H9 (cell line): ENCODE results near the gene PIP5KL1. TPM values are rescaled to one million over a fixed set of nuclear protein-coding genes. Genes with fewer than 3 reads are reported as not detected.

Source experiments
- DNase-seq: peaks from one replicate; pipeline ENCODE4 v3.0.0-alpha.2; 2017
- H2AFZ ChIP-seq: one replicate; pipeline ENCODE4 v1.6.1; 2013; ENCODE audit warnings: mild to moderate bottlenecking, low read length, control low read depth, moderate library complexity
- H2AK5ac ChIP-seq: 2 replicates; pipeline ENCODE4 v1.6.1; 2013; ENCODE audit warnings: low read length, control low read depth, mixed read lengths; ENCODE audit not compliant: insufficient read length
- H2BK120ac ChIP-seq: one replicate; pipeline ENCODE4 v1.6.1; 2013; ENCODE audit warnings: low read depth, mild to moderate bottlenecking, low read length, control low read depth, inconsistent platforms; ENCODE audit not compliant: poor library complexity, severe bottlenecking
- H2BK12ac ChIP-seq: 2 replicates; pipeline ENCODE4 v1.6.1; 2013; ENCODE audit warnings: low read length, control low read depth, mixed read lengths, low read depth; ENCODE audit not compliant: insufficient read length
- H2BK15ac ChIP-seq: 2 replicates; pipeline ENCODE4 v1.6.1; 2013; ENCODE audit warnings: low read depth, low read length, control low read depth
- H2BK20ac ChIP-seq: one replicate; pipeline ENCODE4 v1.6.1; 2013; ENCODE audit warnings: low read depth, mild to moderate bottlenecking, low read length, control low read depth, inconsistent platforms; ENCODE audit not compliant: poor library complexity, severe bottlenecking
- H2BK5ac ChIP-seq: 2 replicates; pipeline ENCODE4 v1.6.1; 2013; ENCODE audit warnings: low read length, control low read depth, mixed read lengths; ENCODE audit not compliant: insufficient read length
- H3K14ac ChIP-seq: 2 replicates; pipeline ENCODE4 v1.6.1; 2013; ENCODE audit warnings: low read length, control low read depth; ENCODE audit not compliant: insufficient read depth
- H3K18ac ChIP-seq: 2 replicates; pipeline ENCODE4 v1.6.1; 2013; ENCODE audit warnings: low read depth, mild to moderate bottlenecking, mixed read lengths, low read length, control low read depth; ENCODE audit not compliant: insufficient read length
- H3K23ac ChIP-seq: 2 replicates; pipeline ENCODE4 v1.6.1; 2013; ENCODE audit warnings: low read length, control low read depth, mixed read lengths, low read depth; ENCODE audit not compliant: insufficient read length
- H3K23me2 ChIP-seq: 2 replicates; pipeline ENCODE4 v1.6.1; 2013; ENCODE audit warnings: low read depth, mild to moderate bottlenecking, mixed read lengths, low read length, control low read depth; ENCODE audit not compliant: insufficient read length, poor library complexity, severe bottlenecking
- H3K27ac ChIP-seq: 2 replicates; pipeline ENCODE4 v1.5.1; 2013; ENCODE audit warnings: low read length, control low read depth, mixed read lengths, low read depth; ENCODE audit not compliant: insufficient read length
- H3K27me3 ChIP-seq: 2 replicates; pipeline ENCODE4 v1.6.1; 2013; ENCODE audit warnings: low read length, control low read depth, inconsistent platforms; ENCODE audit not compliant: insufficient read depth
- H3K4ac ChIP-seq: 2 replicates; pipeline ENCODE4 v1.6.1; 2013; ENCODE audit warnings: low read depth, mild to moderate bottlenecking, control low read depth, inconsistent platforms, low read length, moderate library complexity
- H3K4me1 ChIP-seq: 2 replicates; pipeline ENCODE4 v1.6.1; 2013; ENCODE audit warnings: low read length, control low read depth, inconsistent platforms; ENCODE audit not compliant: insufficient read depth
- H3K4me2 ChIP-seq: 2 replicates; pipeline ENCODE4 v1.6.1; 2013; ENCODE audit warnings: low read length, control low read depth, mixed read lengths; ENCODE audit not compliant: insufficient read length, insufficient read depth
- H3K56ac ChIP-seq: 2 replicates; pipeline ENCODE4 v1.6.1; 2013; ENCODE audit warnings: low read depth, mild to moderate bottlenecking, mixed read lengths, low read length, control low read depth; ENCODE audit not compliant: insufficient read length
- H3K79me1 ChIP-seq: 2 replicates; pipeline ENCODE4 v1.6.1; 2013; ENCODE audit warnings: low read depth, mild to moderate bottlenecking, moderate library complexity, low read length, control low read depth, inconsistent platforms; ENCODE audit not compliant: insufficient read depth, poor library complexity, severe bottlenecking
- H3K79me2 ChIP-seq: 2 replicates; pipeline ENCODE4 v1.6.1; 2013; ENCODE audit warnings: low read length, control low read depth, inconsistent platforms; ENCODE audit not compliant: insufficient read depth
- H3K9ac ChIP-seq: 2 replicates; pipeline ENCODE4 v1.6.1; 2013; ENCODE audit warnings: low read length, control low read depth, mixed read lengths; ENCODE audit not compliant: insufficient read length; ENCODE audit errors: extremely low read depth
- H3K9me3 ChIP-seq: one replicate; pipeline ENCODE4 v1.6.1; 2013; ENCODE audit warnings: low read depth, low read length, inconsistent platforms; ENCODE audit not compliant: control insufficient read depth
- H3T11ph ChIP-seq: one replicate; pipeline ENCODE4 v1.6.1; 2013; ENCODE audit warnings: mild to moderate bottlenecking, low read length, control low read depth, inconsistent platforms
- H4K20me1 ChIP-seq: one replicate; pipeline ENCODE4 v1.6.1; 2013; ENCODE audit not compliant: control insufficient read depth, insufficient read length, insufficient read depth
- H4K5ac ChIP-seq: 2 replicates; pipeline ENCODE4 v1.6.1; 2013; ENCODE audit warnings: low read depth, mild to moderate bottlenecking, mixed read lengths, low read length, control low read depth; ENCODE audit not compliant: insufficient read length
- H4K8ac ChIP-seq: replicated peaks from 2 replicates; pipeline ENCODE4 v1.6.1; 2013; ENCODE audit warnings: low read length, control low read depth, mixed read lengths, low read depth; ENCODE audit not compliant: insufficient read length
- H4K91ac ChIP-seq: 2 replicates; pipeline ENCODE4 v1.6.1; 2013; ENCODE audit warnings: low read depth, mild to moderate bottlenecking, moderate library complexity, mixed read lengths, low read length, control low read depth; ENCODE audit not compliant: insufficient read length
- H3K27ac Mint-ChIP-seq, 3 experiments: 2 replicates in 2 of 3; 3 replicates in 1 of 3; pipeline ENCODE4 v1.8.0; 2020 to 2021; ENCODE audit warnings: mixed read lengths in 3 of 3, mild to moderate bottlenecking in 1 of 3, moderate library complexity in 1 of 3
- H3K27me3 Mint-ChIP-seq: 2 replicates; pipeline ENCODE4 v1.8.0; 2021; ENCODE audit warnings: low read depth, mild to moderate bottlenecking, moderate library complexity, mixed read lengths
- H3K36me3 Mint-ChIP-seq, 3 experiments: 2 replicates in 2 of 3; 3 replicates in 1 of 3; pipeline ENCODE4 v1.8.0; 2020 to 2021; ENCODE audit warnings: low read depth in 3 of 3, mixed read lengths in 3 of 3; ENCODE audit not compliant: insufficient read depth in 1 of 3
- H3K4me1 Mint-ChIP-seq, 2 experiments: 2 replicates each; pipeline ENCODE4 v1.8.0; 2020; ENCODE audit warnings: mixed read lengths in 2 of 2
- H3K4me3 Mint-ChIP-seq, 2 experiments: 2 replicates in 1 of 2; 3 replicates in 1 of 2; pipeline ENCODE4 v1.8.0; 2020 to 2021; ENCODE audit warnings: mild to moderate bottlenecking in 2 of 2, mixed read lengths in 2 of 2, moderate library complexity in 1 of 2
- H3K9me3 Mint-ChIP-seq, 2 experiments: 2 replicates in 1 of 2; 3 replicates in 1 of 2; pipeline ENCODE4 v1.8.0; 2020; ENCODE audit warnings: mild to moderate bottlenecking in 2 of 2, mixed read lengths in 2 of 2, moderate library complexity in 1 of 2
- WGBS: extraction: QIAGEN DNeasy Blood & Tissue Kit; methylation state at CpG from one replicate; pipeline ENCODE4 v1.1.7; 2013; ENCODE audit warnings: missing lambda C conversion rate, low lambda C conversion rate, mixed read lengths; ENCODE audit not compliant: insufficient read length; ENCODE audit errors: extremely low coverage; 5-methylcytosine and 5-hydroxymethylcytosine counted together
- total RNA-seq: library from RNA; stranded (reverse); gene quantifications from 2 replicates; pipeline ENCODE4 v1.2.1, GENCODE V29; 2021
- TF ChIP-seq, protein P1 (sequence below): fragments of 200-600 bp; sonication (generic); conservative IDR thresholded peaks from 3 replicates; pipeline ENCODE4 v1.8.0; 2021; ENCODE audit warnings: antibody characterized with exemption, mild to moderate bottlenecking

PIP5KL1 gene
- total RNA-seq, 1 experiment from 2014 or later = 11.6 TPM

DNA sequence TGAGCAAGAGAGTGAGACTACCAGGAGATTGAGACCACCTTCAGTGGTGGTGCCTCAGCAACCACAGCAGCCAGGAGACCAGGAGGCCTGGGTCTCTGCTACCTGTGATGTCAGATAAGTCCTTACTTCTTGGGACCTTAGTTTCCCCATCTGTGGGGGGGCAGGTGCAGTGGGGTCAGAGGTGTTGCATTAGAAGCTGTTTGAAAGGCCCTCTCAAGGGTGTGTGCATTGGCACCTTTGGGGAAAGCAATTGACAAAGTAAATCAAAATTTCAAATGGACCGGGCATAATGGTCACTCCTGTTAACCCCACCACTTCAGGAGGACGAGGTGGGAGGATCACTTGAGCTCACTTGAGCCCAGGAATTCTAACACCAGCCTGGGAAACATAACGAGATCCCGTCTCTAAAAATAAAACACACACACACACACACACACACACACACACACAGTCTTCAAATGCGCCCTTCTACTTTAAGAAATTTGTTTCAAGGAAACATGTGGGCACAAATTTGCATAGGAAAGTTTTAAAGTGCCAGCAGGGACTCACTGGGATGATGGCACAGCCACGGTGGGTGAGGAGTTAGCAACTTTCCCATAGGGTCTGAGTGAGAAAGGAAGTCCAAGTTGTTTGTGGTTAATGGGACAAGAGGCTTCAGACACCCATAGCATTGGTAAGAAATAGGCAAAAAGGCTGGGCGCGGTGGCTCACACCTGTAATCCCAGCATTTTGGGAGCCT lies 51.8 kb downstream of the PIP5KL1 start:
- no peak overlapping the region for H3K9ac ChIP-seq
- no peaks in the 10 kb centered on the region for H3K79me1 ChIP-seq
- no peaks in the 10 kb centered on the region for H3K4me1 ChIP-seq
- TF ChIP-seq, protein P1, sequence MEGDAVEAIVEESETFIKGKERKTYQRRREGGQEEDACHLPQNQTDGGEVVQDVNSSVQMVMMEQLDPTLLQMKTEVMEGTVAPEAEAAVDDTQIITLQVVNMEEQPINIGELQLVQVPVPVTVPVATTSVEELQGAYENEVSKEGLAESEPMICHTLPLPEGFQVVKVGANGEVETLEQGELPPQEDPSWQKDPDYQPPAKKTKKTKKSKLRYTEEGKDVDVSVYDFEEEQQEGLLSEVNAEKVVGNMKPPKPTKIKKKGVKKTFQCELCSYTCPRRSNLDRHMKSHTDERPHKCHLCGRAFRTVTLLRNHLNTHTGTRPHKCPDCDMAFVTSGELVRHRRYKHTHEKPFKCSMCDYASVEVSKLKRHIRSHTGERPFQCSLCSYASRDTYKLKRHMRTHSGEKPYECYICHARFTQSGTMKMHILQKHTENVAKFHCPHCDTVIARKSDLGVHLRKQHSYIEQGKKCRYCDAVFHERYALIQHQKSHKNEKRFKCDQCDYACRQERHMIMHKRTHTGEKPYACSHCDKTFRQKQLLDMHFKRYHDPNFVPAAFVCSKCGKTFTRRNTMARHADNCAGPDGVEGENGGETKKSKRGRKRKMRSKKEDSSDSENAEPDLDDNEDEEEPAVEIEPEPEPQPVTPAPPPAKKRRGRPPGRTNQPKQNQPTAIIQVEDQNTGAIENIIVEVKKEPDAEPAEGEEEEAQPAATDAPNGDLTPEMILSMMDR = no peak
- Mint-ChIP-seq H3K27ac (no peak overlapping the region), H3K27me3 (no peaks in the 10 kb centered on the region; the same call in none of the 2 replicates), H3K4me1 (peaks cover 8 to 25% of the 10 kb centered on the region in 2 experiments; a peak in 3 of 4 replicates), H3K9me3 (no peaks in the 10 kb centered on the region), H3K4me3 (peak overlapping the region in 1 of 2 experiments; percentile 80; a peak in 2 of 5 replicates), H3K36me3 (peaks cover 0 to under 1% (median 0%) of the 10 kb centered on the region in 3 experiments; a peak in 2 of 7 replicates)
- no peak overlapping the region for H3K14ac ChIP-seq
- H3K9me3 ChIP-seq = no peaks in the 10 kb centered on the region
- no peaks in the 10 kb centered on the region for H3K79me2 ChIP-seq
- H2BK15ac ChIP-seq = no peak overlapping the region
- no peak overlapping the region for H3K27ac ChIP-seq
- no peak overlapping the region for H4K91ac ChIP-seq
- H3K56ac ChIP-seq = no peak overlapping the region
- H2BK120ac ChIP-seq = no peak overlapping the region
- no peaks in the 10 kb centered on the region for H3K27me3 ChIP-seq
- no peak overlapping the region for H4K5ac ChIP-seq
- H3K4me2 ChIP-seq = no peak overlapping the region
- peaks cover 12% of the 10 kb centered on the region for H3K23me2 ChIP-seq
- no peak overlapping the region for H4K8ac ChIP-seq
- no peak overlapping the region for H2AFZ ChIP-seq
- no peak overlapping the region for H3K23ac ChIP-seq
- H2BK12ac ChIP-seq = no peak overlapping the region
- H3T11ph ChIP-seq = no peak overlapping the region
- no peak overlapping the region for H2BK5ac ChIP-seq
- no peaks in the 10 kb centered on the region for H4K20me1 ChIP-seq
- no peak for DNase-seq
- no peak overlapping the region for H3K4ac ChIP-seq
- no peak overlapping the region for H3K18ac ChIP-seq
- no peak overlapping the region for H2BK20ac ChIP-seq
- WGBS = no CpG with 5 or more reads among the region's 8 CpGs
- no peak overlapping the region for H2AK5ac ChIP-seq
